SHP77 (cell line): ENCODE results near the gene ERI3.

ENCODE experiments used
- DNase-seq, 2 experiments: peaks; one replicate each; lab custom pipeline; 2025; lab: John Stamatoyannopoulos, UW

Gene ERI3

GRCh38 chr1:44283524-44284173 is 71.4 kb downstream of the ERI3 start:
- peak; percentile 96 to 97 for DNase-seq

GRCh38 chr1:44282704-44283426 is 72.2 kb downstream of the ERI3 start:
- DNase-seq: peak; percentile 22 to 45

- DNase-seq: no peak
Measured at GRCh38 chr1:44281962-44282703, 72.9 kb downstream of the ERI3 start.

GRCh38 chr1:44276901-44277300 is 78.2 kb downstream of the ERI3 start:
- no peak for DNase-seq

- no peak for DNase-seq
Measured at GRCh38 chr1:44275991-44276405, 79.1 kb downstream of the ERI3 start.

- no peak for DNase-seq
Measured at GRCh38 chr1:44275296-44275962, 79.6 kb downstream of the ERI3 start.

DNA sequence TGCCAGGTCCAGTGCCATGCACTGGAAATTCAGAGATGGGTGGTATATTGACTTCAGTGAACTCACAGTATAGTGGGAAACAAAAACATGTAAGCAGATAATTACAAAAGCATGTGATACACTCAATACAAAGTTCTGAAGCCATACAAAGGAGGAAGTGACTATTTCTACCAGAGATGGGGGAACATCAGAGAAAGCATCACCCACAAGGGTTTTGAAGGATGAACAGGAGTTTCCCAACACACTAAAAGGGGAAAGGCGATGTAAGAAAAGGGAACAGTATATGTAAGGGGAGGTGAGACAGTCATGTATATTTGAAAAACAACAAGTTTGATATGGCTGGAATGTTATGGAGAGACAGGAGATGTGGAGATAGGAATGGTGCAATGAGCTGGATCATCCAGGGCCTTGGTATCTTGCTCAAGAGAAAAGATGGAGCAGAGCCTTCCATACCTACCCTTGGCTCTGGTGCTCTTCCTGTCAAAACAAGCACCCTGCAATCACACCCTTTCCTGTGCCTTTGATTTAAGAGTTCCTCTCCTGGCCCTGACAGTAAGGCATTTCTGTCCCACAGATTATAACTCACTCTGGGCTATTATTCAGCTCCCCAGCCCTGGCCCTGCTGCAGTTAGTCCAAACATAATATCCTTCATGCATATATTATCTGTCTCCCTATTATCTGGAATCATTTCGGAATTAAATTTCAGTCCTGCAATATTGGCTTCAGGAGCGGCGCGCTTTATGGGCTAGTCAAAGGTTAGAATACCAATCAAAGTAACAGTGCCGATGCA is 81.3 kb downstream of the ERI3 start:
- no peak for DNase-seq

DNA sequence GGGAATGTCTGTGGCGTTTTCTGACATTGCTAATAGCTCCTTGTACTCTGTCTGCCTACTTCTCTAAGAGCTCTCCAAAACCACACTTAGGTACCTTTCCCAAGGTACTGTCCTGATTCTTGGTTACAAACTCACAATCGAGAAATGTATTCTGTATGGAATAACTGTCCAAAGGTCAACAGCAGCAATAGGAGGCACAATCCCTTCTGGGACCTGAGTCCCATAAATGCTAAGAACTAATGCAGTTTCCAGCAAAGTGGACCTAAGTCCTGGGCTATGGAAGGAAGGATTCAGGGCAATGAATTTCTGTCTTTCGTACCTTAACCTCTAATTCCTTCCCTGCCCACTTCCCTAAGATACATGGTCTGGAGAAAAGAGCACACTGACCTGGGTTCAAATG is 82.1 kb downstream of the ERI3 start:
- no peak for DNase-seq

- no peak for DNase-seq
Measured at GRCh38 chr1:44271646-44272045, 83.4 kb downstream of the ERI3 start.

DNA sequence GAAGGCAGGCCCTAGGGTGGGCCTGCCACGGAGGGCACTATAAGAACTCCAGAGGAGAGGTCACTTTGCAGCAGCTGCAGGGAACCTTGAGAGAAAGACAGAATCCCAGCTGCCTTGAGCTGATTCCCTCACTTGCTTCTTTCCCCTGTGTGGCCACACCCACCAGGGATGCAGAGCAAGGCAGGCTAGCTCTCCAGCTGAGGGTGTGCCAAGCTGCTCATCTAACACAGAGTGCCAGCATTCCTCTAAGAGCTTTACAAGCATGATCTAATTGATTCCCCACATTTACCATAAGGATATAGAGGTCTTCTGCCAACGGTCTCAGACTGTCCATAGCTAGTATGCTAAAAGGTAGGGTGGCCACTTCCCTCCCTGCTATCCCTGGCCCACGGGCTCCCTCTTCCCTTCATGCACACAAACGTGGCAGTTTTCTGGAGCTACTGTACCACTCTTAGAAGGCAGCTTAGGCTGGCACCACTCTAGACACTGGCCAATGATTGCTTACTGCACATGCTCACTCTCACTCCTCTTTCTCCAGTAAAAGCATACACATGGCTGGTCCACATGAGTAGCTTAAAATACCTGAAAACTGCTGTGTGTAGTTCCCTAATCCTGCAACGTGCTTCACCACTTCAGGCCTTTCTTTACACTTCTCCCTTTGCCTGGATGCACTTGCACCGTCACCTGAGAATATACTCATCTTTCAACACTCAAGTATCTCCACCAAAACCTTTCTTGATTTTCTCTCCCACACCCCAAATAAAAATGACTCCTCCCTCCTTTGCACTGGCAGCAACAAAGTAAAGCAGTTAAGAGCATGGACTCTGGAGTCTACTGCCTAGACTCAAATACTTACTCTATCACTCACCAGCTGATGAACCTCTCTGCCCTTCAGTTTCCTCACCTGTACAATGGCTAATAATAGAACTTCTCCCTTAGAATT is 84.1 kb downstream of the ERI3 start:
- no peak for DNase-seq

DNA sequence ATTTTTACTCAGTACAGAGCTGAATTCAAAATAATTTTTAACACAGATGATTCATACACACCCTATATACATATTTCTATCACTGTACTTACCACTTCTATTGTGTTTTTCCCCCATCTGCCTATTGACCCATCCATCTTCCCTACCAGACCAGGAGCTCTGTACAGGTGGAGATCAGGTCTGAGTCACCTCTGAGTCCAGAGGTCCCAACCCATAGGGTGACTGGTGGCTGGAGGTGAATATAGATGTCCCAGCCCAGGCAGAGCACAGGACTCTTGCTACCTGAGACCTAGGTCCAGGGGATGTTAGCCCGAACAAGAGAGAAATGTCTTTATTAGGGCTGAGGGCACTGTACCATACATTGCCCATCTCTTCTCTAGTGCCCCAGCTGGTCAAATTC is 87.0 kb downstream of the ERI3 start:
- DNase-seq: no peak

DNA sequence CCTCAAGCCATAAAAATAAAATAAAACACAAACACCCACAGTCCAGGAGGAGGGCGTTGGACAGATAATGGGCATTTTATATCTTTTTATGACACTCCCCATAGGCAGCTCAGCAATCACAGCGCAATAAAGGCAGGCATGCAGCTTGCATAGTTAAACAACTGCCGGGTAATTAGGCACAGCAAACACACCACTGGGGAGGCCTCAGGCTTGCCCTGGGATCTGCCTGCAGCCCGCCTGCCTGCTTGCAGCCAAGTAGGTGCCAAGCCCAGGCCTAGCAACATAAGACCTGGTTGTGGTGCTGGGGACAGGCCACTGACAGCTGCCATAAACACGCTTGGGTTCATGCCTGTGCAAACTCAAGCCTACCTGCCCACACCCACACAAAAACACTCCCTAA is 87.6 kb downstream of the ERI3 start:
- peak; percentile 25 to 40 for DNase-seq

- peak in 1 of 2 experiments; percentile 10 for DNase-seq
Measured at GRCh38 chr1:44266400-44267344, 88.4 kb downstream of the ERI3 start.

- no peak for DNase-seq
Measured at GRCh38 chr1:44265656-44266358, 89.2 kb downstream of the ERI3 start.

- no peak for DNase-seq
Measured at GRCh38 chr1:44264451-44264771, 90.6 kb downstream of the ERI3 start.

DNA sequence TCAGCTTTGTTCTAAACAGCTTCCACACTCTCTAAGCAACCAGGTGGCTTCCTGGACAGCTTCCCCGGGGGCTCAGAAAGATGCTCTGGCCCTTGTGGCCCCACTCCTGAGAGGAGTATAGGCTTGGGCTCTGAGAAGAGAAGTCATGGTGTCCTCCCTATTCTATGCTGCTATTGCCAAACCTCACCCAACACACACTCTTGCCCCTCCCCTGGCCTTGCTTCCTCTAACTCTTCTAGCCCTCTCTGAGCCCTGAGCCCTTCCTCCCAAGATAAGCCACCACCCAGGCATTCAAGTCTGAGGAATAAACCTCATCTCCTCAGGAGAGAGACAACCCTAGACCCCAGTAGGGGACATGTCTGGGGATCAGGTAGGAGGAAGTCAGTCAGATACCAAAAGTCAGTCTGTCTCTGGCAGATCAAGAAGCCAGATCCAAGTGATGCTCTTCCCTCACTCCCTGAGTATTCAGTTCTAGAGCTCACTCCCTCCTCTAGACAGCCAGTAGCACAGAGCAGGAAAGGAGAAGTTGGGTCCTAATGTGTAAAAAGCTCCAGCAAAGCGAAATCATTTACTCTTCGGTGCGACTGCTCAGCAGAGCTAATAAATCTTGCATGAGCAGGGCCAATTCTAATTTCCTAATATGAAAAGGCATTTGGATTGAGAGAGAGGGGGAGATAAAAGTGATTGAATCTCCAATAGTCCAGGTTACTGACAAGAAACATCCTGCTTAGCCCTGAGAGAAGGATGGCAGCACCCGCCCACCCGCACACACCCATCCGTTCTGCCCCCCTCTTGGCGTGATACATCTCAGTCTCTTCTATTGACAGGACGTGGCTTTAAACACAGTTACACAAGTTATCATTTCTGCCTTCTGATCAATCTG is 91.2 kb downstream of the ERI3 start:
- no peak for DNase-seq

- DNase-seq: no peak
Measured at GRCh38 chr1:44262816-44263567, 92.1 kb downstream of the ERI3 start.
